Spinal cord (tissue), 10 donors: Measurements from ENCODE around the gene KPNA3. TPM values are rescaled to one million over a fixed set of nuclear protein-coding genes. Genes with fewer than 3 reads are reported as not detected.
"Not testable (repeated sequence)": the region's sequence is repeated elsewhere in the genome, so short reads cannot be mapped to it uniquely, and the experiment has no call there.

ENCODE experiments used
- DNase-seq, 6 donors: peaks; one replicate each; pipeline versions ENCODE4 v3.0.0 to v3.0.0-alpha.2; 2013 to 2015; ENCODE audit warnings: low spot score in 6 of 6, low read depth in 4 of 6
- H3K27ac ChIP-seq: one replicate; pipeline ENCODE4 v1.5.1; 2013; ENCODE audit warnings: low read depth, low read length, control low read depth
- H3K27me3 ChIP-seq: one replicate; pipeline ENCODE4 v1.6.1; 2013; ENCODE audit warnings: low read length; ENCODE audit not compliant: control insufficient read depth, insufficient read depth
- H3K36me3 ChIP-seq: one replicate; pipeline ENCODE4 v1.6.1; 2013; ENCODE audit warnings: low read length; ENCODE audit not compliant: control insufficient read depth, insufficient read depth
- H3K4me1 ChIP-seq: one replicate; pipeline ENCODE4 v1.6.1; 2013; ENCODE audit warnings: low read length; ENCODE audit not compliant: control insufficient read depth, insufficient read depth
- H3K4me3 ChIP-seq: one replicate; pipeline ENCODE4 v1.5.1; 2013; ENCODE audit warnings: low read depth, low read length, control low read depth
- H3K9me3 ChIP-seq: one replicate; pipeline ENCODE4 v1.6.1; 2013; ENCODE audit warnings: low read length; ENCODE audit not compliant: control insufficient read depth, insufficient read depth
- WGBS: methylation state at CpG from one replicate; pipeline ENCODE4 v1.1.5; 2013; ENCODE audit warnings: missing lambda C conversion rate; ENCODE audit not compliant: insufficient coverage; 5-methylcytosine and 5-hydroxymethylcytosine counted together
- polyA plus RNA-seq, 2 donors: library from polyadenylated mRNA; unstranded; fragments of 120-200 nt; gene quantifications; one replicate each; pipeline ENCODE4 v1.2.1, GENCODE V29; 2013; ENCODE audit not compliant: insufficient read length in 2 of 2
- total RNA-seq, 2 donors: library from RNA; depleted of rRNA in 1 of 2; stranded (reverse); fragments of 120-200 nt in 1 of 2; fragments of >200 nt in 1 of 2; gene quantifications; one replicate each; pipeline versions ENCODE4 v1.2.3 to v1.2.4, GENCODE V29; 2013 to 2014
- donor health status: healthy.

KPNA3 gene
- total and polyA plus RNA-seq, 4 donors = 33.9 to 58.2 (median 51.3) TPM

DNA sequence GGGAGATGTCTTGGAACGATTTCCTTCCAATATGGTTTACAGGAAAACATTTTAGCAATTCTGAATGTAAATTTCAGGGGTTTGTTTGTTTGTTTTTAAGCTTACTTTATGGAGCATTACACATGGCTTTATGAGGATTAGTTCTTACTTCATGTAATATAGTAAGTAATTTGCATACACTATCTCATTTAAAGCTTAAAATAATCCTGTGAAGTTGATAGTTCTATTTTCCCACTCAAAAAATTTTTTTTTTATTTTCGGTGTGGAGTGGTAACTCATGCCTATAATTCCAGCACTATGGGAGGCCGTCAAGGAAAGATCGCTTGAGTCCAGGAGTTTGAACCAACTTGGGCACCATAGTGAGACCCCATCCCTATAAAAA is 19.0 kb upstream of the KPNA3 start:
- H3K9me3 ChIP-seq = no peaks in the 10 kb centered on the region
- no CpG with 5 or more reads among the region's 4 CpGs for WGBS
- H3K27me3 ChIP-seq = no peaks in the 10 kb centered on the region
- no peaks in the 10 kb centered on the region for H3K36me3 ChIP-seq
- DNase-seq = no peak
- no peak overlapping the region for H3K4me3 ChIP-seq
- no peak overlapping the region for H3K27ac ChIP-seq
- no peaks in the 10 kb centered on the region for H3K4me1 ChIP-seq

DNA sequence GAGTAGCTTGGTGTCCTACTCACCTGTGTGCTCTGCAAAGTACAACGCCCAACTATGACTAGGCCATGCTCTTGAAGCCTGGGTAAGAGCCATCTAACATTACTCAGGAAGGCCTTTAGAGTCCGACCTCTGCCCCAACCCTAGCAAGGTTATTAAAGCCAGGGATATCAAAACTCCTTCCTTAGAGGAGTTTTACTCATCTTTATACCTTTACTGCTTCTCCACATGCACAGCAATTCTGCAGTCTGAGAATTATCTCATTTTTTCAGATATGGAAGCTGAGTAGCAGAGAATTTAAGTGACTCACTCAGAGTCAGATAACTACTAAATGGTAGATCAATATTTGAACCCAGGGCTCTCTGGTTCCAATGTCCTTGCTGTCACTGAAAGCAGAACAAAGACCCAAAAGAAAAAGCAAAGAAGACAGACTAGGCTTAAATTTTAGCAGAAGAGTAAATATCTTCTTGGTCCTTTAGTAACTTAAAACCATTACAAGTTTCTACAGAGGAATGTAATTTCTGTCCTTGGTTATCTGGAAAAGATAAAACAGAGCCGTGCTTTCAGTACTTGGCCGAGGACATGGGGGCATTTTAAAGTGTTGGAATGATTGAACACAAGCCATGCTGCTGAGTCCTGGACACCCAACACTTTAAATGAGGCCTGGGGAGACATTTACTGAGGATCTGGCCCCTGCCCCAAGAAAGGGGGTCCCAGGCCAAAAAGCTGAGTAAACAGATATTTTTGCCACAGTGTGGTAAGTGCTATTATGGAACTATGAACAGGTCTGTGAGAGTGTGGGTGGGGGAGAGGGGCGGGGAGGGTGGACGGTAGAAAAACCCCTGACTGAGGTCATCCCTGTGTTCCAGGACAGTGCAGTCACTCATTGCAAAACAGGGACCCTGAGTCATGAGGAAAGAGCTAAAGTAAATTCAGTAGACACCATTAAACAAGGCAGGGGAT is 18.4 kb upstream of the KPNA3 start:
- no peak overlapping the region for H3K27ac ChIP-seq
- H3K4me3 ChIP-seq = no peak overlapping the region
- no peaks in the 10 kb centered on the region for H3K36me3 ChIP-seq
- DNase-seq = no peak
- H3K4me1 ChIP-seq = no peaks in the 10 kb centered on the region
- no peaks in the 10 kb centered on the region for H3K27me3 ChIP-seq
- WGBS = 71% methylated on average over 4 of the region's 6 CpGs
- H3K9me3 ChIP-seq = no peaks in the 10 kb centered on the region

DNA sequence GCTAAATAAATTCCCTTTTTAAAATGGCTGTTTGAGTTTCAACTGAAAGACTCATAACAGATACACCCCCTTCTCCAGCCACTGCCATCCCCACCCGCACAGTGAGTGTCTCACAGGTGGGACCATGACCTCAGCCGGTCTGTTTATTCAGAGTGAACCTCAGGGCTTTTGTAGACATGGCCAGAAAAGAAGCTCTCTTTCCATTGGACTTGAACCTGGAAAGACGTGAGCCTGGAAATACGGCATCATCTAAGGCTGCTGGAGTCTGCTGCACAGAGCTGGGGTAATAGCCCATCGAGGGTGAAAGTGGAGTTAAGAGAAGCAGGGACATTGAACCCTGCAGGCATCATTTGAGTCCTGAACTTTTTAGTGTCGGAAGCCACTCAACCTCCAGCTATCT is 15.2 kb upstream of the KPNA3 start:
- Histone ChIP-seq H3K36me3 (no peaks in the 10 kb centered on the region), H3K27ac (no peak overlapping the region), H3K27me3 (no peaks in the 10 kb centered on the region), H3K9me3 (no peaks in the 10 kb centered on the region), H3K4me3 (no peak overlapping the region), H3K4me1 (no peaks in the 10 kb centered on the region)
- DNase-seq = no peak
- WGBS = 72% methylated on average over 4 of the region's 6 CpGs

DNA sequence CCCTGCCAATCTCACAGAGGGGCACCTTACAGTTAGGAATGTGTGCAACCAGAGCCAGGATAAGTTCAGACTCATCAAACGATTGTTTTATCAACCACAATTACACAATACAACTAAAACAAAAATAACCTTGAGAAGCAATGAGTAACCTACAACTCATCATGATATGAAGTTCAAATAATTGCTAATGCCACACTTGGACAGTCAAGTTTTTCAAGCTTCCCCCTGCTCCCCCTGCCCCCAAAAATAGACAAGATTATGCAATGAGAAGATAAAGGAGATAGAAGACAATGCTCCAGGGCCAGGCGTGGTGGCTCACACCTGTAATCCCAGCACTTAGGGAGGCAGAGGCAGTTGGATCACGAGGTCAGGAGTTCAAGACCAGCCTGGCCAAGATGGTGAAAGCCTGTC is 13.6 kb upstream of the KPNA3 start:
- H3K4me1 ChIP-seq = no peaks in the 10 kb centered on the region
- no peaks in the 10 kb centered on the region for H3K9me3 ChIP-seq
- DNase-seq = no peak
- no peaks in the 10 kb centered on the region for H3K36me3 ChIP-seq
- H3K27me3 ChIP-seq = no peaks in the 10 kb centered on the region
- no peak overlapping the region for H3K27ac ChIP-seq
- H3K4me3 ChIP-seq = no peak overlapping the region
- WGBS = 75% methylated on average over 1 of the region's 3 CpGs

DNA sequence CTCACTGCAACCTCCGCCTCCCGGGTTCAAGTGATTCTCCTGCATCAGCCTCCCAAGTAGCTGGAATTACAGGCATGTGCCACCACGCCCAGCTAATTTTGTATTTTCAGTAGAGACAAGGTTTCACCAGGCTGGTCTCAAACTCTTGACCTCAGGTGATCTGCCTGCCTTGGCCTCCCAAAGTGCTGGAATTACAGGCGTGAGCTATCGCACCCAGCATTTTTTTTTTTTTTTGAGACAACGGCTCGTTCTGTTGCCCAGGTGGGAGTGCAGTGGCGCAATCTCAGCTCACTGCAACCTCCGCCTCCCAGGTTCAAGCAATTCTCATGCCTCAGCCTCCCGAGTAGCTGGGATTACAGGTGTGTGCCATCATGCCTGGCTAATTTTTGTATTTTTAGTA is 10.6 kb upstream of the KPNA3 start:
- H3K27ac ChIP-seq, H3K36me3 ChIP-seq, H3K27me3 ChIP-seq, DNase-seq, H3K9me3 ChIP-seq, H3K4me1 ChIP-seq, H3K4me3 ChIP-seq: not testable (repeated sequence)
- 94% methylated on average over 5 of the region's 10 CpGs for WGBS

DNA sequence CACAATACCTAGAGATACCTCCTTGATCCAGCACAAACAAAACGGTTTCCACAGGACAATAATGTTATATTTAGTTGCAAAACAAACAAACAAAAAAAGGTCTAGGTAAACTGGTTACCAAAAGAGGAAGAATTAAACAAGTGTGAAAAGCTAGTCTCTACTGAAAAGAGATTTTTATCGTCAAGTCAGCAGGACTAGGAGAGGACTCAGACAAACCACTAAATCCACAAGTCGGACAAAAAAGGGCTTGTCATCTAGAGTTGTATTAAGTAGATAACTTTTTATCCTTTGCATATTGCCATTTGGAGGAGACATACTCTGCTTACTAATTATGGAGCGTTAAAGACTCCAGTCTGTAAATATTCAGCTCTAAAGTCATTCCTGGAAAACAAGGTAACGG is 9.9 kb upstream of the KPNA3 start:
- Histone ChIP-seq H3K36me3 (no peaks in the 10 kb centered on the region), H3K9me3 (no peaks in the 10 kb centered on the region), H3K4me3 (no peak overlapping the region), H3K4me1 (no peaks in the 10 kb centered on the region), H3K27ac (no peak overlapping the region), H3K27me3 (no peaks in the 10 kb centered on the region)
- no CpG with 5 or more reads among the region's 5 CpGs for WGBS
- no peak for DNase-seq

DNA sequence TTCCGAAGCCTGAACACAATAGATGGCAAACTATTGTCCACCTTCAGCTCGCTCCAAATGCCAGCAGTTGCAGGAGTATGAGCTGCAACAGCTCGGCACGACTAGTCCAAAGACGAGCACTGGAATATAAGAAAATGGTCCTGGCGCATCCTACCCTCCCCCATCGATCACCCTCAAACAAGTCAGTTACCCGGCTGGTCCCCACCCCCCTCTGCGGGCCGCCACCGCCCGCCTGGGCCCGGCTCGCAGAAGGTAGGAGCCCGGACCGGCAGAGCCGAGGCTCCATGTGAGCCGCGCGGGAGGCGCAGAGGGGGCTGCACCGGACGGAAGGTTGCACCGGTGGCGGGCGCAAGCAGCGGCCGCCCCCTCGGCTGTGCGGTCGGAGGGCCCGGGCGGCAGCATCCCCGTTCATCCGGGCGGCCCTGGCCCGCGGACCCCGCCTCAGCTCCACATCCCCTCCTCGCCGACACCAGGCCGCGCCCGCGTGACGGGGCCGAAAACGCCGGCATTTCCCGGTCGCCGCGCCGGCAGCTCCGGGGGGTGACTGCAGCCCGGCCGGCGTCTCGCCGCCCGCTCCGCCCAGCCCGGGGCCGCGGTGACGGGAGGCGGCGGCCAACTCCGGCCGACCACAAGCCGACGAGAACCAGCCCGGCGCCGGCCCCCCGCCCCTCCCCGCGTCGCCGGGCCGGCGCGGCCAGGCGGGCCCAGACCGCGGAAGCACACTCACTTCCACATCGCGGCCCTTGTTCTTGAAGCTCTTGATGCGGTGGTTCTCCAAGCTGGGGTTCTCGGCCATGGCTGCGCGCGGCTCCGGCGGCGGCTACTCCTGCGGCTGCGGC is 552 bp downstream of the KPNA3 start:
- peak in 3 of 6 donors; percentile 32 to 76 (median 75) for DNase-seq
- peak overlapping the region; percentile 67 for H3K27ac ChIP-seq
- peaks cover 3% of the 10 kb centered on the region for H3K36me3 ChIP-seq
- no peaks in the 10 kb centered on the region for H3K9me3 ChIP-seq
- H3K27me3 ChIP-seq = no peaks in the 10 kb centered on the region
- H3K4me3 ChIP-seq = peak overlapping the region; percentile 63
- peaks cover 8% of the 10 kb centered on the region for H3K4me1 ChIP-seq
- WGBS = under 1% methylated on average over 96 of the region's 98 CpGs

DNA sequence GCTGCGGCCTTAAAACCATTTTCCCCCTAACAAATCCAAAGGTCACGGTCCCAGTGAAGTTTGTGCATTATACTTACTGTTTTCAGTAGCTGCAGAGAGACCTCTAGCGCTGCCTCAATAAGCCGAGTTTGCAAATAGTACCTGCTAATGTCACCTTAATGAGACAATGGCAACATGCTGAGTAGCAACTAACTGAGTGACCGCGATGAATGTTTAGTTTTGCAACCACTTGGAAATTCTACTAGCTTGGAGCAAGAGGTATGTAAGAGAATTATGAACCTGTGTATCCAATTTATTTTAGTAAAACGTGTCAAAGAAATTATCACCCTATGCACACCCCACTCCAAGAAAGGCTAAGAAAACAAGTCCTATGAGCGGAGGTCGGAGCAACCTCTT is 1.2 kb downstream of the KPNA3 start:
- WGBS = 0% methylated on average over 5 of the region's 9 CpGs
- peak overlapping the region; percentile 67 for H3K27ac ChIP-seq

DNA sequence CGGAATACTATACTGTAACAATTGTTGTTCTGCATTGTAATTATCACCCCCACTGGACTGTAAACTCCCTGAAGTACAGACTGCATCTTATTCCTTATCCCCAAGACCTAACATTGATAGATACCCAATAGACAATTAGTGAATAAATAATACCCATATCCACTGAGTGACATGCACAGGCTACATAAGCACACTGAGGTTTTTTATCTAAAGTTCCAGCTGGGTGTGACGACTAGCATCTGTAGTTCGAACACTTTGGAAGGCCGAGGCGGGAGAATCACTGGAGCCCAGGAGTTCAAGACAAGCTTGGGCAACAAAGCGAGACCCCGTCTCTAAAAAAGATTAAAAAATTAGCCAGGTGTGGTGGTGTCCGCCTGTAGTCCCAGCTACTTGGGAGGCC is 2.5 kb downstream of the KPNA3 start:
- Histone ChIP-seq H3K36me3 (peaks cover 3% of the 10 kb centered on the region), H3K4me3 (no peak overlapping the region), H3K4me1 (peaks cover 8% of the 10 kb centered on the region), H3K27ac (no peak overlapping the region), H3K27me3 (no peaks in the 10 kb centered on the region), H3K9me3 (no peaks in the 10 kb centered on the region)
- no peak for DNase-seq
- WGBS = 99% methylated on average over 7 of the region's 8 CpGs

More for the DNA sequence above, 1.2 kb downstream of the KPNA3 start:
- Histone ChIP-seq H3K9me3 (no peaks in the 10 kb centered on the region), H3K4me1 (peaks cover 8% of the 10 kb centered on the region), H3K4me3 (peak overlapping the region; percentile 63), H3K36me3 (peaks cover 3% of the 10 kb centered on the region), H3K27me3 (no peaks in the 10 kb centered on the region)
- peak in 5 of 6 donors; percentile 20 to 77 (median 28) for DNase-seq
